H1 (cell line): ENCODE results near the gene NELFCD. TPM values are rescaled to one million over a fixed set of nuclear protein-coding genes. Genes with fewer than 3 reads are reported as not detected.

Experiments used
- CTCF ChIA-PET: fragments of 300-600 bp; sonication (Branson Sonifier 250); formaldehyde crosslinking; loops from one replicate; lab custom pipeline; 2021; ENCODE audit not compliant: partially characterized antibody; lab: Charles Lee
- POLR2A ChIA-PET: fragments of 300-600 bp; sonication (Branson Sonifier 250); formaldehyde crosslinking; loops from one replicate; lab custom pipeline; 2021; ENCODE audit warnings: inconsistent platforms; ENCODE audit not compliant: partially characterized antibody; lab: Charles Lee
- DNase-seq, 2 experiments: peaks; one replicate each; pipeline versions ENCODE4 v3.0.0 to v3.0.0-alpha.2; 2010 to 2022; ENCODE audit warnings: low spot score in 2 of 2, low read depth in 1 of 2, mixed read lengths in 1 of 2
- FAIRE-seq: peaks from 2 replicates; lab custom pipeline; 2011; peaks lifted over from hg19 to GRCh38; lab: Jason Lieb, UNC
- H2AFZ ChIP-seq: 2 replicates; pipeline ENCODE4 v1.8.1; 2012; ENCODE audit warnings: low read length, inconsistent platforms
- H2AK5ac ChIP-seq: 2 replicates; pipeline ENCODE4 v1.6.1; 2013; ENCODE audit warnings: low read depth, low read length
- H2BK120ac ChIP-seq: replicated peaks from 2 replicates; pipeline ENCODE3; 2013; ENCODE audit warnings: low read depth, low read length, inconsistent platforms
- H2BK12ac ChIP-seq: 2 replicates; pipeline ENCODE4 v1.6.1; 2013; ENCODE audit warnings: low read depth, low read length
- H2BK15ac ChIP-seq: 2 replicates; pipeline ENCODE4 v1.6.1; 2013; ENCODE audit warnings: low read length
- H2BK20ac ChIP-seq: 2 replicates; pipeline ENCODE4 v1.6.1; 2013; ENCODE audit warnings: low read length
- H2BK5ac ChIP-seq: 2 replicates; pipeline ENCODE4 v1.6.1; 2013; ENCODE audit warnings: low read depth, low read length
- H3K14ac ChIP-seq: 2 replicates; pipeline ENCODE4 v1.6.1; 2013; ENCODE audit warnings: inconsistent platforms; ENCODE audit not compliant: insufficient read length
- H3K18ac ChIP-seq: 2 replicates; pipeline ENCODE4 v1.6.1; 2013; ENCODE audit warnings: low read length; ENCODE audit errors: extremely low read depth
- H3K23ac ChIP-seq: 2 replicates; pipeline ENCODE4 v1.6.1; 2013; ENCODE audit warnings: inconsistent platforms; ENCODE audit not compliant: insufficient read length
- H3K23me2 ChIP-seq: 2 replicates; pipeline ENCODE4 v1.6.1; 2013; ENCODE audit warnings: low read depth, low read length
- H3K27ac ChIP-seq: 2 replicates; pipeline ENCODE4 v1.6.1; 2011; ENCODE audit warnings: low read depth, low read length, inconsistent platforms
- H3K27me3 ChIP-seq, 4 experiments: replicated peaks in 1 of 4; 1 replicate in 1 of 4; 2 replicates in 3 of 4; pipeline versions ENCODE4 v1.6.1 to v1.8.1; 2011 to 2013; ENCODE audit warnings: low read length in 3 of 4, mild to moderate bottlenecking in 3 of 4, inconsistent platforms in 2 of 4, mixed read lengths in 2 of 4, moderate library complexity in 1 of 4; ENCODE audit not compliant: control insufficient read depth in 3 of 4, insufficient read depth in 3 of 4; ENCODE audit errors: extremely low read depth in 1 of 4
- H3K36me3 ChIP-seq, 4 experiments: 2 replicates each; pipeline versions ENCODE4 v1.6.1 to v1.8.1; 2011 to 2013; ENCODE audit warnings: mild to moderate bottlenecking in 4 of 4, low read length in 3 of 4, moderate library complexity in 2 of 4, control low read depth in 1 of 4, inconsistent platforms in 1 of 4; ENCODE audit not compliant: insufficient read depth in 4 of 4, control insufficient read depth in 2 of 4
- H3K4ac ChIP-seq: replicated peaks from 2 replicates; pipeline ENCODE3; 2013; ENCODE audit warnings: low read length, low read depth, mixed read lengths, inconsistent platforms; ENCODE audit not compliant: insufficient read length
- H3K4me1 ChIP-seq, 4 experiments: replicated peaks in 1 of 4; 1 replicate in 1 of 4; 2 replicates in 3 of 4; pipeline versions ENCODE4 v1.6.1 to v1.8.1; 2011 to 2013; ENCODE audit warnings: low read length in 3 of 4, inconsistent platforms in 2 of 4, mixed read lengths in 1 of 4; ENCODE audit not compliant: insufficient read depth in 4 of 4, control insufficient read depth in 3 of 4
- H3K4me2 ChIP-seq, 2 experiments: 2 replicates each; pipeline versions ENCODE4 v1.6.1 to v1.8.1; 2011 to 2013; ENCODE audit warnings: low read depth in 2 of 2, low read length in 2 of 2, control low read depth in 1 of 2, inconsistent platforms in 1 of 2, mild to moderate bottlenecking in 1 of 2; ENCODE audit not compliant: insufficient read depth in 1 of 2
- H3K4me3 ChIP-seq, 4 experiments: fragments of 200-600, 300-600 bp in 1 of 4; sonication (generic), shearing (Covaris generic), sonication (Bioruptor Twin) in 1 of 4; 2 replicates each; pipeline versions ENCODE4 v1.5.1 to v1.8.1; 2011 to 2016; ENCODE audit warnings: low read length in 4 of 4, low read depth in 3 of 4, control low read depth in 2 of 4, inconsistent platforms in 2 of 4, mild to moderate bottlenecking in 2 of 4, mixed read lengths in 1 of 4, moderate library complexity in 1 of 4; ENCODE audit not compliant: insufficient read depth in 2 of 4; ENCODE audit errors: extremely low read depth in 1 of 4
- H3K56ac ChIP-seq: replicated peaks from 2 replicates; pipeline ENCODE3; 2013; ENCODE audit warnings: low read depth, mild to moderate bottlenecking, mixed read lengths, low read length, inconsistent platforms; ENCODE audit not compliant: insufficient read length
- H3K79me1 ChIP-seq: 2 replicates; pipeline ENCODE4 v1.6.1; 2013; ENCODE audit warnings: low read depth, low read length, control low read depth
- H3K79me2 ChIP-seq, 2 experiments: 2 replicates each; pipeline versions ENCODE4 v1.6.1 to v1.8.1; 2012 to 2013; ENCODE audit warnings: low read length in 2 of 2, mild to moderate bottlenecking in 2 of 2, inconsistent platforms in 1 of 2; ENCODE audit not compliant: insufficient read depth in 2 of 2, control insufficient read depth in 1 of 2
- H3K9ac ChIP-seq, 4 experiments: replicated peaks in 1 of 4; 1 replicate in 1 of 4; 2 replicates in 3 of 4; pipeline versions ENCODE4 v1.6.1 to v1.8.1; 2011 to 2013; ENCODE audit warnings: low read depth in 3 of 4, low read length in 3 of 4, control low read depth in 2 of 4, mild to moderate bottlenecking in 2 of 4, moderate library complexity in 2 of 4, inconsistent platforms in 1 of 4; ENCODE audit errors: extremely low read depth in 1 of 4
- H3K9me3 ChIP-seq, 2 experiments: 2 replicates each; pipeline versions ENCODE4 v1.6.1 to v1.8.1; 2012 to 2013; ENCODE audit warnings: mild to moderate bottlenecking in 2 of 2, moderate library complexity in 2 of 2, control low read depth in 1 of 2, inconsistent platforms in 1 of 2, low read depth in 1 of 2, low read length in 1 of 2, mixed read lengths in 1 of 2; ENCODE audit not compliant: insufficient read depth in 2 of 2
- H4K20me1 ChIP-seq, 2 experiments: replicated peaks in 1 of 2; 2 replicates each; pipeline versions ENCODE3 to v1.8.1; 2011 to 2013; ENCODE audit warnings: inconsistent platforms in 2 of 2, low read length in 2 of 2, mild to moderate bottlenecking in 1 of 2; ENCODE audit not compliant: insufficient read depth in 2 of 2, control insufficient read depth in 1 of 2
- H4K5ac ChIP-seq: 2 replicates; pipeline ENCODE4 v1.6.1; 2013; ENCODE audit warnings: low read length, low read depth, mixed read lengths, inconsistent platforms; ENCODE audit not compliant: insufficient read length
- H4K8ac ChIP-seq: 2 replicates; pipeline ENCODE4 v1.8.0; 2013; ENCODE audit warnings: mild to moderate bottlenecking, moderate library complexity, low read length, inconsistent platforms; ENCODE audit not compliant: insufficient read depth; ENCODE audit errors: extremely low read depth
- H4K91ac ChIP-seq: replicated peaks from 2 replicates; pipeline ENCODE3; 2013; ENCODE audit warnings: low read length, mixed read lengths, inconsistent platforms; ENCODE audit not compliant: insufficient read length
- BACH1 ChIP-seq: IDR thresholded peaks from 2 replicates; pipeline ENCODE4 v1.6.1; 2012; ENCODE audit warnings: low read length, improper control_type of control experiment
- BRCA1 ChIP-seq: IDR thresholded peaks from 2 replicates; pipeline ENCODE4 v1.6.1; 2012; ENCODE audit warnings: low read depth, low read length, improper control_type of control experiment
- HDAC2 ChIP-seq, 2 experiments: fragments of 300-600 bp in 1 of 2; sonication (generic) in 1 of 2; IDR thresholded peaks; 2 replicates each; pipeline ENCODE4 v1.6.1; 2011 to 2012; ENCODE audit warnings: low read depth in 2 of 2, low read length in 2 of 2, mild to moderate bottlenecking in 2 of 2, moderate library complexity in 2 of 2, borderline replicate concordance in 1 of 2, inconsistent platforms in 1 of 2
- JUND ChIP-seq: IDR thresholded peaks from 2 replicates; pipeline ENCODE4 v1.6.1; 2011; ENCODE audit warnings: mild to moderate bottlenecking, improper control_type of control experiment, low read length
- KDM1A ChIP-seq: fragments of 200-600, 300-600 bp; sonication (generic); IDR thresholded peaks from 2 replicates; pipeline ENCODE4 v1.7.1; 2016; ENCODE audit warnings: mild to moderate bottlenecking, low read length, borderline replicate concordance
- RAD21 ChIP-seq, 2 experiments: IDR thresholded peaks in 1 of 2; conservative IDR thresholded peaks in 1 of 2; 2 replicates each; pipeline ENCODE4 v1.6.1; 2011; ENCODE audit warnings: low read depth in 2 of 2, low read length in 2 of 2, improper control_type of control experiment in 1 of 2, inconsistent platforms in 1 of 2, mild to moderate bottlenecking in 1 of 2, moderate library complexity in 1 of 2
- TBP ChIP-seq: IDR thresholded peaks from 2 replicates; pipeline ENCODE4 v1.6.1; 2011; ENCODE audit warnings: low read depth, low read length, improper control_type of control experiment
- WGBS, 2 experiments: shearing (Covaris generic) in 1 of 2; methylation state at CpG; one replicate each; pipeline versions ENCODE4 v1.1.6 to v1.1.7; 2013 to 2015; ENCODE audit warnings: low lambda C conversion rate in 2 of 2, mixed read lengths in 2 of 2, inconsistent platforms in 1 of 2, low coverage in 1 of 2, missing lambda C conversion rate in 1 of 2; ENCODE audit not compliant: insufficient replicate concordance in 2 of 2, insufficient coverage in 1 of 2, insufficient read length in 1 of 2; ENCODE audit errors: extremely low coverage in 1 of 2, missing lambda C conversion rate in 1 of 2; 5-methylcytosine and 5-hydroxymethylcytosine counted together
- polyA plus RNA-seq, 7 experiments: library from polyadenylated mRNA; depleted of rRNA in 3 of 7; stranded (reverse) in 5 of 7; unstranded in 2 of 7; fragments of >200 nt in 5 of 7; fragments of 200-250 nt in 2 of 7; gene quantifications; 1 replicate in 5 of 7; 2 replicates in 1 of 7; 4 replicates in 1 of 7; pipeline versions ENCODE4 v1.2.1 to v1.2.3, GENCODE V29; 2011 to 2013; ENCODE audit warnings: missing spikeins in 2 of 7, mixed read lengths in 2 of 7
- total RNA-seq: library from RNA; stranded (reverse); fragmentation: NEBNext Ultra II Directional; extraction: Animal tissue kit (Norgen Biotek cat#: 25700); gene quantifications from 2 replicates; pipeline ENCODE4 v1.2.1, GENCODE V29; 2021
- TF ChIP-seq, protein P1 (sequence below), 3 experiments: IDR thresholded peaks; 1 replicate in 2 of 3; 2 replicates in 1 of 3; pipeline versions ENCODE4 v1.5.1 to v1.6.1; 2011; ENCODE audit warnings: low read length in 3 of 3, mild to moderate bottlenecking in 3 of 3, inconsistent platforms in 2 of 3, low read depth in 1 of 3, moderate library complexity in 1 of 3; ENCODE audit not compliant: insufficient read depth in 1 of 3; ENCODE audit errors: control extremely low read depth in 1 of 3

NELFCD gene
- total and polyA plus RNA-seq, 2 of the 8 experiments (the other 6 are each of a cell fraction or from before 2014, with no cell fraction given), result 35.5 to 59.6 TPM

DNA sequence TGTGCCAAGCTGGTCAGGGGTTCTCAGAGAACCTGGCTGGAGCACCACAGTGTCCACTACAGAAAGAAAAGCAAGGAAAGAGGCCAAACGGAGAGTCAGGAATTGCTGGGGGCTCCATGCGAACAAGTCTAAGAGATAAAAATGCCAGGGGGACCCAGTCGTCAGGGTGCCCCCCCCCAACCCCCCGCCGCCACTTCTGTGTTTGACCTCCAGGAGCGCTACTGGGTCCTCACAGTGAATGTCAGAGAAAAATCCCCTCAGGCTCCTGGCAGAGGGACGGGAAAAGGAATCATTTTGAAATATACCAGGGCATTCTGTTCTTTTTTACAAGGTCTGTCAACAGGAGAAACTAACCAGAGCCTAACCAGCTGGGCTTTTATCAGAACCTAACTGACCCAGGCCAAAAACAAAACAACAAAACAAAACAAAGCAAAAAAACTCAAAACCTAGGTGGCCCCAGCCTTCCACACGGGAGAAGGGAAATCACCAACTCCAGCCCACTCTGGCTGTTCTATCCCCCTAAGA lies 17.9 kb upstream of the NELFCD start:
- Histone ChIP-seq H3K27ac (no peak overlapping the region), H4K20me1 (no peaks in the 10 kb centered on the region), H2BK20ac (no peak overlapping the region), H3K18ac (no peak overlapping the region), H3K56ac (no peak overlapping the region), H2BK12ac (no peak overlapping the region), H2BK5ac (no peak overlapping the region), H3K23ac (no peak overlapping the region), H3K9ac (no peak overlapping the region), H3K27me3 (no peaks in the 10 kb centered on the region), H2AK5ac (no peak overlapping the region; the same call in 1 of the 2 replicates), H4K5ac (no peak overlapping the region), H3K79me1 (no peaks in the 10 kb centered on the region), H3K4me1 (peaks cover 0 to 4% (median 0%) of the 10 kb centered on the region in 4 experiments; a peak in 1 of 7 replicates), H3K4ac (no peak overlapping the region), H3K23me2 (no peaks in the 10 kb centered on the region)
- FAIRE-seq, result no peak
- CTCF ChIA-PET, result interaction anchor here (0.8 kb wide), 1 partner anchor 9 kb away, joined by 4 read pairs; no protein-coding TSS in a partner anchor
- no peak for DNase-seq
- TF ChIP-seq BRCA1, result no peak
- TF ChIP-seq JUND, result no peak
- no peak for TF ChIP-seq BACH1
- TF ChIP-seq TBP, result no peak
- no peak for TF ChIP-seq KDM1A
- peak; percentile 16 to 26; a peak in 2 of 4 replicates for TF ChIP-seq RAD21 (IDR thresholded peaks at IDR 0.05 in 1 of 2, conservative IDR thresholded peaks at IDR 0.05 in 1 of 2; ENCODE audit: low read depth in 2 of 2, low read length in 2 of 2)
- no peak for TF ChIP-seq HDAC2 (IDR thresholded peaks at IDR 0.05; ENCODE audit: borderline replicate concordance in 1 of 2, low read depth in 2 of 2, low read length in 2 of 2)
- TF ChIP-seq, protein P1, sequence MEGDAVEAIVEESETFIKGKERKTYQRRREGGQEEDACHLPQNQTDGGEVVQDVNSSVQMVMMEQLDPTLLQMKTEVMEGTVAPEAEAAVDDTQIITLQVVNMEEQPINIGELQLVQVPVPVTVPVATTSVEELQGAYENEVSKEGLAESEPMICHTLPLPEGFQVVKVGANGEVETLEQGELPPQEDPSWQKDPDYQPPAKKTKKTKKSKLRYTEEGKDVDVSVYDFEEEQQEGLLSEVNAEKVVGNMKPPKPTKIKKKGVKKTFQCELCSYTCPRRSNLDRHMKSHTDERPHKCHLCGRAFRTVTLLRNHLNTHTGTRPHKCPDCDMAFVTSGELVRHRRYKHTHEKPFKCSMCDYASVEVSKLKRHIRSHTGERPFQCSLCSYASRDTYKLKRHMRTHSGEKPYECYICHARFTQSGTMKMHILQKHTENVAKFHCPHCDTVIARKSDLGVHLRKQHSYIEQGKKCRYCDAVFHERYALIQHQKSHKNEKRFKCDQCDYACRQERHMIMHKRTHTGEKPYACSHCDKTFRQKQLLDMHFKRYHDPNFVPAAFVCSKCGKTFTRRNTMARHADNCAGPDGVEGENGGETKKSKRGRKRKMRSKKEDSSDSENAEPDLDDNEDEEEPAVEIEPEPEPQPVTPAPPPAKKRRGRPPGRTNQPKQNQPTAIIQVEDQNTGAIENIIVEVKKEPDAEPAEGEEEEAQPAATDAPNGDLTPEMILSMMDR (IDR thresholded peaks at IDR 0.05; ENCODE audit: control extremely low read depth in 1 of 3, insufficient read depth in 1 of 3, low read depth in 1 of 3, low read length in 3 of 3), result peak; percentile 5 to 24 (median 14); a peak in 3 of 4 replicates
- TF ChIP-seq, all 59 proteins: peak for 2
- no peak overlapping the region for H3K4me2 ChIP-seq
- H2BK120ac ChIP-seq, result no peak overlapping the region
- no peak overlapping the region for H2AFZ ChIP-seq
- no peak overlapping the region for H4K91ac ChIP-seq
- 68% methylated on average over 8 of the region's 8 CpGs; no CpG with 5 or more reads in 1 of the 2 experiments for WGBS, 2 experiments
- H3K14ac ChIP-seq, result no peak overlapping the region
- H3K36me3 ChIP-seq, result no peaks in the 10 kb centered on the region
- H3K79me2 ChIP-seq, result no peaks in the 10 kb centered on the region
- H3K4me3 ChIP-seq, result no peak overlapping the region
- no peaks in the 10 kb centered on the region for H3K9me3 ChIP-seq
- POLR2A ChIA-PET, result no interaction called here
- no peak overlapping the region for H4K8ac ChIP-seq
- H2BK15ac ChIP-seq, result no peak overlapping the region
